PC-9 (cell line): ENCODE results near the gene NOS1.

Experiments used
- CTCF ChIP-seq: fragments of 200-600 bp; sonication (generic); conservative IDR thresholded peaks from 2 replicates; pipeline ENCODE4 v1.6.1; 2017; ENCODE audit warnings: mixed run types, antibody characterized with exemption, mild to moderate bottlenecking, moderate library complexity
- EZH2 ChIP-seq: fragments of 200-600 bp; sonication (generic); IDR thresholded peaks from 2 replicates; pipeline ENCODE4 v1.8.0; 2017; ENCODE audit warnings: antibody characterized with exemption, low read depth

GRCh38 chr12:117212563-117213190, 148.7 kb downstream of the NOS1 start:
- peak; percentile 92 for TF ChIP-seq CTCF
- TF ChIP-seq EZH2, result no peak
